Gastrocnemius medialis (tissue), 4 donors: ENCODE data around the gene NUP107.

Experiments
- POLR2A ChIP-seq, 2 donors: fragments of 450-650 bp; IDR thresholded peaks; one replicate each; pipeline ENCODE4 v1.6.1; 2017; ENCODE audit warnings: antibody characterized with exemption in 2 of 2, mild to moderate bottlenecking in 2 of 2, moderate library complexity in 2 of 2
- TF ChIP-seq, protein P1 (sequence below), 5 experiments: fragments of 450-650 bp in 3 of 5; fragments of 200-600 bp in 2 of 5; sonication (generic) in 2 of 5; IDR thresholded peaks in 4 of 5; conservative IDR thresholded peaks in 1 of 5; 1 replicate in 4 of 5; 2 replicates in 1 of 5; pipeline ENCODE4 v1.5.1; 2016 to 2019; ENCODE audit warnings: antibody characterized with exemption in 5 of 5, mild to moderate bottlenecking in 3 of 5, moderate library complexity in 3 of 5

DNA sequence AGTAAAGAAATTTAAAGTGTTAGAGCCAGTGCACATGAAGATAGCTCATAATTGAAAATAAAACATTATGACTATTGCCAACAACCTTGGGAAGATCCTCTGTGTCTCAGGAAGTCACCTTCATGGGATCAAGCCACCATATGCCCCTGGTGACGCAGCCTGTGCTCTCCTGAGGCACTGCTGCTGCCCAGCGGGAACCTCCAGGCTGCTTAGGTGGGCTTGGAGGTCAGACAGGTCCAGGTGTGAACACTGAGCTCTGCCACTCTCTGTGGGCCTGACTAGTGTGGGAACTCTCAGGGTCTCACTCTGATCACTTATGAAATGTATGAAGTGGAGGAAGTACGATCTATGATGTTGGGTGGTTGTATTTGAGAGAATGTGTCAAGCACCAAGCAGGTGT lies 75.9 kb downstream of the NUP107 start:
- TF ChIP-seq, protein P1, sequence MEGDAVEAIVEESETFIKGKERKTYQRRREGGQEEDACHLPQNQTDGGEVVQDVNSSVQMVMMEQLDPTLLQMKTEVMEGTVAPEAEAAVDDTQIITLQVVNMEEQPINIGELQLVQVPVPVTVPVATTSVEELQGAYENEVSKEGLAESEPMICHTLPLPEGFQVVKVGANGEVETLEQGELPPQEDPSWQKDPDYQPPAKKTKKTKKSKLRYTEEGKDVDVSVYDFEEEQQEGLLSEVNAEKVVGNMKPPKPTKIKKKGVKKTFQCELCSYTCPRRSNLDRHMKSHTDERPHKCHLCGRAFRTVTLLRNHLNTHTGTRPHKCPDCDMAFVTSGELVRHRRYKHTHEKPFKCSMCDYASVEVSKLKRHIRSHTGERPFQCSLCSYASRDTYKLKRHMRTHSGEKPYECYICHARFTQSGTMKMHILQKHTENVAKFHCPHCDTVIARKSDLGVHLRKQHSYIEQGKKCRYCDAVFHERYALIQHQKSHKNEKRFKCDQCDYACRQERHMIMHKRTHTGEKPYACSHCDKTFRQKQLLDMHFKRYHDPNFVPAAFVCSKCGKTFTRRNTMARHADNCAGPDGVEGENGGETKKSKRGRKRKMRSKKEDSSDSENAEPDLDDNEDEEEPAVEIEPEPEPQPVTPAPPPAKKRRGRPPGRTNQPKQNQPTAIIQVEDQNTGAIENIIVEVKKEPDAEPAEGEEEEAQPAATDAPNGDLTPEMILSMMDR (IDR thresholded peaks at IDR 0.05 in 4 of 5, conservative IDR thresholded peaks at IDR 0.05 in 1 of 5), result no peak
- TF ChIP-seq POLR2A (IDR thresholded peaks at IDR 0.05), result no peak
